Neural cell (in vitro differentiated cells): ENCODE results near the gene CNN3. TPM values are rescaled to one million over a fixed set of nuclear protein-coding genes. Genes with fewer than 3 reads are reported as not detected.

ENCODE experiments used
- H2AFZ ChIP-seq: fragments of 200-600, 300-800 bp; sonication (generic), shearing (Covaris generic); 2 replicates; pipeline ENCODE4 v1.6.0; 2014; ENCODE audit warnings: low read depth, mild to moderate bottlenecking, antibody characterized with exemption, low read length, moderate library complexity
- H3F3A ChIP-seq: fragments of 200-600 bp; shearing (Covaris generic); 2 replicates; pipeline ENCODE4 v1.6.1; 2016; ENCODE audit warnings: mild to moderate bottlenecking, moderate library complexity, mixed read lengths, antibody characterized with exemption, low read length; ENCODE audit not compliant: insufficient read depth, poor library complexity, severe bottlenecking
- H3K27ac ChIP-seq: fragments of 200-600, 300-800 bp; sonication (generic), shearing (Covaris generic); 2 replicates; pipeline ENCODE4 v1.5.1; 2014; ENCODE audit warnings: mild to moderate bottlenecking, low read length, moderate library complexity
- H3K27me3 ChIP-seq: fragments of 300-800, 200-600 bp; sonication (generic), shearing (Covaris generic); 2 replicates; pipeline ENCODE4 v1.6.0; 2014; ENCODE audit warnings: mild to moderate bottlenecking, low read depth, low read length, moderate library complexity; ENCODE audit not compliant: insufficient read depth
- H3K36me3 ChIP-seq: fragments of 300-800, 200-600 bp; sonication (generic), shearing (Covaris generic); 2 replicates; pipeline ENCODE4 v1.5.1; 2014; ENCODE audit warnings: mild to moderate bottlenecking, antibody characterized with exemption, low read length, moderate library complexity; ENCODE audit not compliant: insufficient read depth
- H3K4me2 ChIP-seq: fragments of 300-800, 200-600 bp; sonication (generic), shearing (Covaris generic); 2 replicates; pipeline ENCODE4 v1.6.0; 2014; ENCODE audit warnings: mild to moderate bottlenecking, low read length
- H3K4me3 ChIP-seq: fragments of 300-800, 200-600 bp; sonication (generic), shearing (Covaris generic); 2 replicates; pipeline ENCODE4 v1.5.1; 2014; ENCODE audit warnings: mild to moderate bottlenecking, low read length, moderate library complexity
- H3K79me2 ChIP-seq: fragments of 200-600 bp; shearing (Covaris generic); replicated peaks from 2 replicates; pipeline ENCODE4 v1.6.0; 2014; ENCODE audit warnings: mild to moderate bottlenecking, low read length, moderate library complexity; ENCODE audit not compliant: insufficient read depth
- H3K9ac ChIP-seq: fragments of 300-800, 200-600 bp; sonication (generic), shearing (Covaris generic); 2 replicates; pipeline ENCODE4 v1.6.1; 2016; ENCODE audit warnings: mild to moderate bottlenecking, low read length, mixed read lengths
- H3K9me2 ChIP-seq: fragments of 200-600 bp; shearing (Covaris generic); 2 replicates; pipeline ENCODE4 v1.6.1; 2016; ENCODE audit warnings: mild to moderate bottlenecking, low read length, mixed read lengths; ENCODE audit not compliant: insufficient read depth
- H3K9me3 ChIP-seq: fragments of 200-600, 300-800 bp; sonication (generic), shearing (Covaris generic); 2 replicates; pipeline ENCODE4 v1.6.1; 2016; ENCODE audit warnings: mild to moderate bottlenecking, mixed run types, low read length, moderate library complexity, mixed read lengths
- H4K20me1 ChIP-seq: fragments of 200-600 bp; shearing (Covaris generic); 2 replicates; pipeline ENCODE4 v1.6.1; 2016; ENCODE audit warnings: mild to moderate bottlenecking, mixed run types; ENCODE audit not compliant: insufficient read depth
- EP300 ChIP-seq: fragments of 450-650 bp; conservative IDR thresholded peaks from 2 replicates; pipeline ENCODE4 v1.6.1; 2014; ENCODE audit warnings: antibody characterized with exemption, mild to moderate bottlenecking, moderate library complexity; ENCODE audit not compliant: poor library complexity, severe bottlenecking
- EZH2 ChIP-seq: fragments of 200-600, 300-800 bp; shearing (Covaris generic), sonication (generic); IDR thresholded peaks from 2 replicates; pipeline ENCODE4 v1.6.1; 2014; ENCODE audit warnings: antibody characterized with exemption, low read length, borderline replicate concordance, mild to moderate bottlenecking; ENCODE audit not compliant: insufficient read depth, poor library complexity, severe bottlenecking
- MXI1 ChIP-seq: fragments of 450-650 bp; conservative IDR thresholded peaks from 2 replicates; pipeline ENCODE4 v1.6.1; 2014; ENCODE audit warnings: antibody characterized with exemption, mild to moderate bottlenecking; ENCODE audit not compliant: poor library complexity, severe bottlenecking
- POLR2AphosphoS5 ChIP-seq: IDR thresholded peaks from 2 replicates; pipeline ENCODE4 v1.6.1; 2012
- RAD21 ChIP-seq: fragments of 450-650 bp; conservative IDR thresholded peaks from 2 replicates; pipeline ENCODE4 v1.6.1; 2014; ENCODE audit warnings: antibody characterized with exemption, mild to moderate bottlenecking, moderate library complexity
- SMC3 ChIP-seq: fragments of 450-650 bp; conservative IDR thresholded peaks from 2 replicates; pipeline ENCODE4 v1.6.1; 2014; ENCODE audit warnings: antibody characterized with exemption, mild to moderate bottlenecking, moderate library complexity; ENCODE audit not compliant: poor library complexity
- TAF1 ChIP-seq: IDR thresholded peaks from 2 replicates; pipeline ENCODE4 v1.6.1; 2012; ENCODE audit warnings: low read depth
- polyA plus RNA-seq: library from polyadenylated mRNA; depleted of rRNA; stranded (reverse); fragments of >200 nt; gene quantifications from 2 replicates; pipeline ENCODE4 v1.2.3, GENCODE V29; 2014
- TF ChIP-seq, protein P1 (sequence below): IDR thresholded peaks from 2 replicates; pipeline ENCODE4 v1.6.1; 2012; ENCODE audit warnings: borderline replicate concordance
- TF ChIP-seq, protein P2 (sequence below): fragments of 450-650 bp; IDR thresholded peaks from 2 replicates; pipeline ENCODE4 v1.5.1; 2014; ENCODE audit warnings: antibody characterized with exemption, mild to moderate bottlenecking, moderate library complexity; ENCODE audit not compliant: poor library complexity, severe bottlenecking

Gene CNN3
- polyA plus RNA-seq, 1 donor from 2014 or later: 106 TPM

DNA sequence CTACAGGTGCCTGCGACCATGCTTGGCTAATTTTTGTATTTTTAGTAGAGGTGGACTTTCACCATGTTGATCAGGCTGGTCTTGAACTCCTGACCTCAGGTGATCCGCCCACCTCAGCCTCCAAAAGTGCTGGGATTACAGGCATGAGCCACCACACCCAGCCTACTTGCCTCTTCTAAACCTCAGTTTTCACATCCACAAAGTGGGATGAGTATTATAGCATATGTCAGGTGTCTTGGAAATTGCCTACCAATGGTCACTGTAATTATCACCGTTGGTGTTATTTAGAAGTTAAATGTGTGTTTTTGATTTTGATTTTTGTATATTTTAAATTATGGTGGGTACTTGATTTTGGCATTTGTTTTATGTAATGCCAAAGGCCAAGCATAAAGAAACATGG lies 70.0 kb downstream of the CNN3 start:
- no peaks in the 10 kb centered on the region for H3K27me3 ChIP-seq
- no peaks in the 10 kb centered on the region for H3F3A ChIP-seq
- H2AFZ ChIP-seq: no peak overlapping the region
- H3K4me2 ChIP-seq: no peak overlapping the region
- H3K27ac ChIP-seq: no peak overlapping the region
- no peaks in the 10 kb centered on the region for H4K20me1 ChIP-seq
- H3K4me3 ChIP-seq: no peak overlapping the region
- no peaks in the 10 kb centered on the region for H3K9me3 ChIP-seq
- H3K79me2 ChIP-seq: no peaks in the 10 kb centered on the region
- no peak overlapping the region for H3K9ac ChIP-seq
- TF ChIP-seq POLR2AphosphoS5 (no peak), EP300 (no peak), RAD21 (no peak), EZH2 (no peak), MXI1 (no peak), SMC3 (no peak), TAF1 (no peak)
- TF ChIP-seq, protein P1, sequence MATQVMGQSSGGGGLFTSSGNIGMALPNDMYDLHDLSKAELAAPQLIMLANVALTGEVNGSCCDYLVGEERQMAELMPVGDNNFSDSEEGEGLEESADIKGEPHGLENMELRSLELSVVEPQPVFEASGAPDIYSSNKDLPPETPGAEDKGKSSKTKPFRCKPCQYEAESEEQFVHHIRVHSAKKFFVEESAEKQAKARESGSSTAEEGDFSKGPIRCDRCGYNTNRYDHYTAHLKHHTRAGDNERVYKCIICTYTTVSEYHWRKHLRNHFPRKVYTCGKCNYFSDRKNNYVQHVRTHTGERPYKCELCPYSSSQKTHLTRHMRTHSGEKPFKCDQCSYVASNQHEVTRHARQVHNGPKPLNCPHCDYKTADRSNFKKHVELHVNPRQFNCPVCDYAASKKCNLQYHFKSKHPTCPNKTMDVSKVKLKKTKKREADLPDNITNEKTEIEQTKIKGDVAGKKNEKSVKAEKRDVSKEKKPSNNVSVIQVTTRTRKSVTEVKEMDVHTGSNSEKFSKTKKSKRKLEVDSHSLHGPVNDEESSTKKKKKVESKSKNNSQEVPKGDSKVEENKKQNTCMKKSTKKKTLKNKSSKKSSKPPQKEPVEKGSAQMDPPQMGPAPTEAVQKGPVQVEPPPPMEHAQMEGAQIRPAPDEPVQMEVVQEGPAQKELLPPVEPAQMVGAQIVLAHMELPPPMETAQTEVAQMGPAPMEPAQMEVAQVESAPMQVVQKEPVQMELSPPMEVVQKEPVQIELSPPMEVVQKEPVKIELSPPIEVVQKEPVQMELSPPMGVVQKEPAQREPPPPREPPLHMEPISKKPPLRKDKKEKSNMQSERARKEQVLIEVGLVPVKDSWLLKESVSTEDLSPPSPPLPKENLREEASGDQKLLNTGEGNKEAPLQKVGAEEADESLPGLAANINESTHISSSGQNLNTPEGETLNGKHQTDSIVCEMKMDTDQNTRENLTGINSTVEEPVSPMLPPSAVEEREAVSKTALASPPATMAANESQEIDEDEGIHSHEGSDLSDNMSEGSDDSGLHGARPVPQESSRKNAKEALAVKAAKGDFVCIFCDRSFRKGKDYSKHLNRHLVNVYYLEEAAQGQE: no peak
- TF ChIP-seq, protein P2, sequence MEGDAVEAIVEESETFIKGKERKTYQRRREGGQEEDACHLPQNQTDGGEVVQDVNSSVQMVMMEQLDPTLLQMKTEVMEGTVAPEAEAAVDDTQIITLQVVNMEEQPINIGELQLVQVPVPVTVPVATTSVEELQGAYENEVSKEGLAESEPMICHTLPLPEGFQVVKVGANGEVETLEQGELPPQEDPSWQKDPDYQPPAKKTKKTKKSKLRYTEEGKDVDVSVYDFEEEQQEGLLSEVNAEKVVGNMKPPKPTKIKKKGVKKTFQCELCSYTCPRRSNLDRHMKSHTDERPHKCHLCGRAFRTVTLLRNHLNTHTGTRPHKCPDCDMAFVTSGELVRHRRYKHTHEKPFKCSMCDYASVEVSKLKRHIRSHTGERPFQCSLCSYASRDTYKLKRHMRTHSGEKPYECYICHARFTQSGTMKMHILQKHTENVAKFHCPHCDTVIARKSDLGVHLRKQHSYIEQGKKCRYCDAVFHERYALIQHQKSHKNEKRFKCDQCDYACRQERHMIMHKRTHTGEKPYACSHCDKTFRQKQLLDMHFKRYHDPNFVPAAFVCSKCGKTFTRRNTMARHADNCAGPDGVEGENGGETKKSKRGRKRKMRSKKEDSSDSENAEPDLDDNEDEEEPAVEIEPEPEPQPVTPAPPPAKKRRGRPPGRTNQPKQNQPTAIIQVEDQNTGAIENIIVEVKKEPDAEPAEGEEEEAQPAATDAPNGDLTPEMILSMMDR: no peak
- H3K9me2 ChIP-seq: no peaks in the 10 kb centered on the region
- no peaks in the 10 kb centered on the region for H3K36me3 ChIP-seq

DNA sequence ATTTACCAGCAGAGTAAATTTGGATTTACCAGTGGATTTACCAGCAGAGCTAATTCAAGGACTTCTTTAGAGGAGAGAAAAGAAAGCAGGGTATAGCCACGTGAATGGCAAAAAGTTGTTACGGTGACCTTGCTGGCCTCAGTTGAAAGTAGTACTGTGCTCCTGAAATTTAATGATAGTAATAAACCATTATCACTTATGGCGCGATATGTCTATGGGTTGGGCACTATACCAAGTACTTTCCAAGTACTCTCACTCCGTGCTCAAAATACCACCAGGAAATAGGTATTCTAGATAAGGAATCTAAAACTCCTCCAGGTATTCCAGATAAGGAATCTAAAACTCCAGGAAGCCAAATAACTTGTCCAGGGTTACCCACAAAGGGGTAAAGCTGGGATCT lies 70.9 kb downstream of the CNN3 start:
- H3F3A ChIP-seq: no peaks in the 10 kb centered on the region
- H3K27ac ChIP-seq: no peak overlapping the region
- no peaks in the 10 kb centered on the region for H3K79me2 ChIP-seq
- TF ChIP-seq POLR2AphosphoS5 (no peak), RAD21 (no peak), EP300 (no peak), TAF1 (no peak), EZH2 (no peak), SMC3 (no peak), MXI1 (no peak)
- TF ChIP-seq, protein P1: no peak
- TF ChIP-seq, protein P2: no peak
- no peak overlapping the region for H3K9ac ChIP-seq
- no peaks in the 10 kb centered on the region for H4K20me1 ChIP-seq
- H3K27me3 ChIP-seq: no peaks in the 10 kb centered on the region
- H3K4me2 ChIP-seq: no peak overlapping the region
- no peak overlapping the region for H3K4me3 ChIP-seq
- no peaks in the 10 kb centered on the region for H3K9me2 ChIP-seq
- no peaks in the 10 kb centered on the region for H3K9me3 ChIP-seq
- H3K36me3 ChIP-seq: no peaks in the 10 kb centered on the region
- no peak overlapping the region for H2AFZ ChIP-seq
